ENCODE measurements around the gene SEPTIN14. TPM values are rescaled to one million over a fixed set of nuclear protein-coding genes. Genes with fewer than 3 reads are reported as not detected.
"Not testable (repeated sequence)": the region's sequence is repeated elsewhere in the genome, so short reads cannot be mapped to it uniquely, and the experiment has no call there.

SEPTIN14 gene
- total RNA-seq, 1 donor from 2014 or later = not detected

DNA sequence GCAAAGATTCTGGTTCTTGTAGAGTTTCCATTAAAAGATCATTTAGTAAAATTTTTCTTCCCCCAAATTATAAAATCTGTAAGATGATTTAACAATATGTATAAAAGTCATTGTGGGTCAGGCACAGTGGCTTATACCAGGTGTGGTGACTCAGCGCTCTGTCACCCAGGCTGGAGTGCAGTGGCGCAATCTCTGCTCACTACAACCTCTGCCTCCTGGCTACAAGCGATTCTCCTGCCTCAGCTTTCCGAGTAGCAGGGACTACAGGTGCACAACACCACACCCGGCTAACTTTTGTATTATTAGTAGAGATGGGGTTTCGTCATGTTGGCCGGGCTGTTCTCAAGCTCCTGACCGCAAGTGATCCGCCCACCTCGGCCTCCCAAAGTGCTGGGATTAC lies 68.0 kb downstream of the SEPTIN14 start:
- no peak overlapping the region for H3K4me3 ChIP-seq
- no peaks in the 10 kb centered on the region for H3K36me3 ChIP-seq
- H3K27ac ChIP-seq (replicated peaks) = no peak overlapping the region
- no peak for DNase-seq
- no peaks in the 10 kb centered on the region for H3K27me3 ChIP-seq (ENCODE audit: low read depth)
- H3K9me3 ChIP-seq (replicated peaks) = peaks cover 51% of the 10 kb centered on the region
- intact Hi-C loops (cut with micrococcal nuclease) = no loop called here
- no peak for TF ChIP-seq CTCF (IDR thresholded peaks at IDR 0.05; ENCODE audit: borderline replicate concordance)
- H3K4me1 ChIP-seq = no peaks in the 10 kb centered on the region

DNA sequence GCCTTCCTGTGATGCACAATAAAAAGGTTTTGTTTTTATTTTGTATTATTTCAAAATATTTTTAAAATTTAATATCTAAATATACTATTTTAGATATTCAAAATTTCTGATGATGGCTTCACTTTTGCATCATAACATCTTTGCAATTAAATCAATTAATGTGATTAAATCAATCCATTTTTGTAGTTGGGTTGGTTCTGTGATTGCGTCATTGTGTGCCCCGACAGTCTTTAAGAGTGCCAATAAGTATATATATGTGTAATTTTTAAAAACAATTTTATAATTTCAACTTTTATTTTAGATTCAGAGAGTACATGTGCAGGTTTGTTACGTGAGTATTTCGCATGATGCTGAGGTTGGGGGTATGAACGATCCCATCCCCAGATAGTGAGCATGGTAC lies 70.5 kb downstream of the SEPTIN14 start:
- intact Hi-C loops (cut with micrococcal nuclease) = no loop called here

GRCh38 chr7:55787796-55788195 lies 74.8 kb downstream of the SEPTIN14 start:
- Histone ChIP-seq H3K9me3 (replicated peaks) (peaks cover 3% of the 10 kb centered on the region), H3K36me3 (no peaks in the 10 kb centered on the region), H3K27me3 (ENCODE audit: low read depth) (no peaks in the 10 kb centered on the region), H3K4me3 (no peak overlapping the region), H3K27ac (replicated peaks) (no peak overlapping the region), H3K4me1 (no peaks in the 10 kb centered on the region)
- DNase-seq = no peak
- intact Hi-C loops (cut with micrococcal nuclease) = no loop called here
- TF ChIP-seq CTCF (IDR thresholded peaks at IDR 0.05; ENCODE audit: borderline replicate concordance) = no peak

More for the DNA sequence above, 70.5 kb downstream of the SEPTIN14 start:
- Histone ChIP-seq H3K4me1 (no peaks in the 10 kb centered on the region), H3K36me3 (no peaks in the 10 kb centered on the region), H3K27ac (replicated peaks) (no peak overlapping the region), H3K27me3 (ENCODE audit: low read depth) (no peaks in the 10 kb centered on the region), H3K9me3 (replicated peaks) (peaks cover 31% of the 10 kb centered on the region), H3K4me3 (no peak overlapping the region)
- no peak for TF ChIP-seq CTCF (IDR thresholded peaks at IDR 0.05; ENCODE audit: borderline replicate concordance)
- no peak for DNase-seq

DNA sequence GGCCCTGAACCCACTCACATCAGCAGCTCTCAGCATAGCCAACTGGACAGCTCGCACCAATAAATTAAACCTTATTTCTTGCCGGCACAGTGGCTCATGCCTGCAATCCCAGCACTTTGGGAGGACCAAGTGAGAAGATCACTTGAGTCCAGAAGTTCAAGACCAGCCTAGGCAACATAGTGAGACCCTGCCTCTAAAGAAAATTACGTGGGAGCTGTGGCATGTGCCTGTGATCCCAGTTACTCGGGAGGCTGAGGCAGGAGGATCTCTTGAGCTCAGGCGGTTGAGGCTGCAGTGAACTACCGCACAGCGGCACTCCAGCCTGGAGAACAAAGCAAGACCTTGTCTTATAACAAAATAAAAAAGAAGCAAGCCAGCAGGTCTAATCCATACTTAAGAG lies 75.7 kb downstream of the SEPTIN14 start:
- TF ChIP-seq CTCF (IDR thresholded peaks at IDR 0.05; ENCODE audit: borderline replicate concordance) = no peak
- Histone ChIP-seq H3K9me3 (replicated peaks) (peaks cover 3% of the 10 kb centered on the region), H3K27me3 (ENCODE audit: low read depth) (no peaks in the 10 kb centered on the region), H3K4me3 (no peak overlapping the region), H3K27ac (replicated peaks) (no peak overlapping the region), H3K4me1 (no peaks in the 10 kb centered on the region), H3K36me3 (no peaks in the 10 kb centered on the region)
- intact Hi-C loops (cut with micrococcal nuclease) = no loop called here
- no peak for DNase-seq

- intact Hi-C loops (cut with micrococcal nuclease); H3K9me3 ChIP-seq (replicated peaks); H3K27ac ChIP-seq (replicated peaks); H3K4me1 ChIP-seq; H3K4me3 ChIP-seq; H3K36me3 ChIP-seq; H3K27me3 ChIP-seq (ENCODE audit: low read depth); DNase-seq: not testable (repeated sequence)
Observed at GRCh38 chr7:55785444-55785843, 77.1 kb downstream of the SEPTIN14 start.

- Histone ChIP-seq H3K9me3 (replicated peaks) (no peaks in the 10 kb centered on the region), H3K36me3 (no peaks in the 10 kb centered on the region), H3K27ac (replicated peaks) (no peak overlapping the region), H3K27me3 (ENCODE audit: low read depth) (no peaks in the 10 kb centered on the region), H3K4me1 (no peaks in the 10 kb centered on the region), H3K4me3 (no peak overlapping the region)
- TF ChIP-seq CTCF (IDR thresholded peaks at IDR 0.05; ENCODE audit: borderline replicate concordance) = no peak
- DNase-seq = no peak
- intact Hi-C loops (cut with micrococcal nuclease) = no loop called here
Observed at GRCh38 chr7:55784151-55784550, 78.4 kb downstream of the SEPTIN14 start.

All from left ventricle myocardium inferior (tissue), 1 donor.